Lower leg skin (tissue), 4 donors: ENCODE results near the gene PPP1R9B. TPM values are rescaled to one million over a fixed set of nuclear protein-coding genes. Genes with fewer than 3 reads are reported as not detected.

Experiments used
- DNase-seq, 2 donors: peaks; one replicate each; pipeline ENCODE4 v3.0.0-alpha.2; 2019; ENCODE audit warnings: low spot score in 2 of 2
- H3K4me3 ChIP-seq: fragments of 200-600 bp; sonication (generic); 2 replicates; pipeline ENCODE4 v1.5.1; 2017; ENCODE audit warnings: mild to moderate bottlenecking, low read depth; ENCODE audit not compliant: poor library complexity, severe bottlenecking
- CTCF ChIP-seq, 3 donors: fragments of 450-650 bp; IDR thresholded peaks; one replicate each; pipeline ENCODE4 v1.5.1; 2016; ENCODE audit warnings: antibody characterized with exemption in 3 of 3, mild to moderate bottlenecking in 3 of 3, moderate library complexity in 2 of 3
- POLR2A ChIP-seq, 2 donors: fragments of 450-650 bp; IDR thresholded peaks; one replicate each; pipeline ENCODE4 v1.6.1; 2016 to 2017; ENCODE audit warnings: antibody characterized with exemption in 2 of 2, mild to moderate bottlenecking in 1 of 2, moderate library complexity in 1 of 2
- WGBS, 2 donors: methylation state at CpG; one replicate each; pipeline ENCODE4 v1.1.5; 2018; 5-methylcytosine and 5-hydroxymethylcytosine counted together
- intact Hi-C: fragments of 100-400 bp; cut with DNase I; formaldehyde crosslinking; loops from one replicate; pipeline ENCODE4 v1.15.0; 2023; ENCODE audit warnings: low total_unique reads
- total RNA-seq, 4 donors: library from RNA; depleted of rRNA; stranded (reverse); fragments of >200 nt; gene quantifications; one replicate each; pipeline ENCODE4 v1.1.0, GENCODE V29; 2016

Gene PPP1R9B
- total RNA-seq, 4 donors from 2014 or later, result 20.7 to 31.9 (median 29.5) TPM

DNA sequence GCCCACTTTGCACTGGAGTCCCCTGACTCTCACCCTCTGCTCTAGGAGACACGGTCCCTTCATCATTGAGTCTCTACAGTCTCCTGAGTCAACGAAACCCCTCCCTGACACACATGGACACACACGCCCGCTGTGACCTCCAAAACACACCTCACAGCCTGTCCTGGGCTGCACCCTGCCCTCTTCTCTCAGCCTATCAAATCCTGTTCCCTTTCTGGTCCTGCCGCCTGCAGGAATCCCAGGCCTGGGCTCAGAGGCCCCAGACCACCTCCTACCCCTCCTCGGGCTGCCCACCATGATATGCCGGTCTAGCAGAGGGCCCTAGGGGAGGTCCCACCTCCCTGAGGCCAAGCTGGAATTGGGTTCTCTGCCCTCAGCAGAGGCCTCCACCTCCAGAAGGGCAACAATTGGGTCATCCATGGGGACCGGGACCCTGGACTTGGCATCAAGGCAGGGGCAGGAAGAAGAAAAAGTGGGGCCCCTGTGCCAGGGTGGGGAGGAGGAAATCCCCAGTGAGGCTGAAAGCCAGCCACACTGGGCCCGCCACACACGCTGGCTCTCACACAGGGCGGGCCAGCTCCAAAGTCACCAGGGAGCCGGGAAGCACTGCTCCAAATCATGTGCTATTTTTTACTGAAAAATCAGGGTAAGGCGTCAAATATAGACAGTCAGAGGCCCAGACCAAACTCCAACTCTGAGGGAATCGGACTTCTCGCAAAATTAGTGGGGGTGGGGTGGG lies 3.4 kb downstream of the PPP1R9B start:
- TF ChIP-seq CTCF (IDR thresholded peaks at IDR 0.05) (no peak), POLR2A (IDR thresholded peaks at IDR 0.05) (no peak)
- intact Hi-C loops, result no loop called here

DNA sequence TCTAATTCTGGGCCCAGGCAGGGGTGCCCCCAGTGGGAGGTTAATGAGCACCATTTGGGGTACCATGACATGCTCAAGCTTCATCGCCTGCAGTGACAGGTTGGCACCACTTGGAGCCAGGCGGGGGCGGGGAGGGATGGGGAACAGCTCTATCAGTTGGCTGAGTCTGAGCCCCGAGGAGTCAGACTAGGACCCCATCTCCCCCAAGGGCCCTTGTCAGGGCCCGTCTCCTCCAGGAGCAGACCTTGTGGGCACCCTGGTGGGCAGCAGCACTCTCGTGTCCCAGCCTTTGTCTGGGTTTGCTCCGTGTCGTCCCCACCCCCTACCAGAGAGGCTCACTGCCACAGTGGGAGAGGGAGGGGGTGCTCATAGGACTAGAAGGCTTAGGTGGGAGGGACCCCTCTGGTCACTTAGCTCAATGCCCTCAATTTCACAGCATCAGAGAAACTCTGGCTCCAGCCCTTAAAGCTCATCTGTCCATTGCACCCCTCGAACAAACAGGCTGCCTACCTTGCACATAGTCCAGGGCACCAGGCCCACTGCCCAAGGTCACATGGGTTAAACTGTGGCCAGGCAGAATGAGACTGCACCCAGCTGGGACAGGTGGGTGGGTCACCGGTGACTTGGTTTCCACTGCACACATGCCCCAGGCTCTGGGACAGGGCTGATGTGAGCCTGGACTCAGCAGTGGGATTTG lies 4.1 kb downstream of the PPP1R9B start:
- 47 to 59% methylated on average over 4 to 7 of the region's 10 CpGs for WGBS, 2 donors
- no peak for DNase-seq
- TF ChIP-seq CTCF (IDR thresholded peaks at IDR 0.05), result no peak
- no peak for TF ChIP-seq POLR2A (IDR thresholded peaks at IDR 0.05)
- intact Hi-C loops, result no loop called here
- no peak overlapping the region for H3K4me3 ChIP-seq

More for the DNA sequence above, 3.4 kb downstream of the PPP1R9B start:
- WGBS, 2 donors, result 21 to 23% methylated on average over 15 of the region's 15 CpGs
- H3K4me3 ChIP-seq, result no peak overlapping the region
- no peak for DNase-seq

- TF ChIP-seq CTCF (IDR thresholded peaks at IDR 0.05), result no peak
- no peak for TF ChIP-seq POLR2A (IDR thresholded peaks at IDR 0.05)
- DNase-seq, result no peak
- 64 to 67% methylated on average over 11 of the region's 11 CpGs for WGBS, 2 donors
- H3K4me3 ChIP-seq, result no peak overlapping the region
- intact Hi-C loops, result no loop called here
Observed at GRCh38 chr17:50145532-50146229, 4.8 kb downstream of the PPP1R9B start.

- 42 to 44% methylated on average over 16 of the region's 16 CpGs for WGBS, 2 donors
- intact Hi-C loops, result no loop called here
- no peak for DNase-seq
- TF ChIP-seq POLR2A (IDR thresholded peaks at IDR 0.05) (no peak), CTCF (IDR thresholded peaks at IDR 0.05) (no peak)
- no peak overlapping the region for H3K4me3 ChIP-seq
Observed at GRCh38 chr17:50144845-50145531, 5.5 kb downstream of the PPP1R9B start.

- intact Hi-C loops, result no loop called here
- TF ChIP-seq POLR2A (IDR thresholded peaks at IDR 0.05) (no peak), CTCF (IDR thresholded peaks at IDR 0.05) (no peak)
- no peak for DNase-seq
- 74 to 83% methylated on average over 6 of the region's 6 CpGs for WGBS, 2 donors
- no peak overlapping the region for H3K4me3 ChIP-seq
Observed at GRCh38 chr17:50144355-50144754, 6.1 kb downstream of the PPP1R9B start.
